WTC11 (cell line): ENCODE results near the gene TEX26.

Experiments used
- CREB1 ChIP-seq: sonication (generic); formaldehyde crosslinking; IDR thresholded peaks from 2 replicates; pipeline ENCODE4 v1.8.0; 2023; ENCODE audit warnings: mild to moderate bottlenecking, missing genetic modification reagents
- CTCF ChIP-seq: fragments of 200-600 bp; IDR thresholded peaks from 2 replicates; pipeline ENCODE4 v1.8.0; 2022; ENCODE audit warnings: antibody characterized with exemption
- ERG ChIP-seq: fragments of 250-450 bp; sonication (Bioruptor Pico); IDR thresholded peaks from 2 replicates; pipeline ENCODE4 v1.8.0; 2021; ENCODE audit warnings: mild to moderate bottlenecking
- GTF2I ChIP-seq: fragments of 250-450 bp; sonication (Bioruptor Pico); conservative IDR thresholded peaks from 2 replicates; pipeline ENCODE4 v1.4.0; 2021; ENCODE audit warnings: mild to moderate bottlenecking
- JUN ChIP-seq: sonication (generic); formaldehyde crosslinking; IDR thresholded peaks from 2 replicates; pipeline ENCODE4 v1.8.0; 2023; ENCODE audit warnings: mild to moderate bottlenecking, missing genetic modification reagents
- NR1H2 ChIP-seq: sonication (generic); formaldehyde crosslinking; IDR thresholded peaks from 2 replicates; pipeline ENCODE4 v1.9.0; 2021; ENCODE audit warnings: mild to moderate bottlenecking, moderate library complexity, missing genetic modification reagents
- NR2C2 ChIP-seq: sonication (generic); formaldehyde crosslinking; IDR thresholded peaks from 2 replicates; pipeline ENCODE4 v1.8.0; 2022; ENCODE audit warnings: mild to moderate bottlenecking, missing genetic modification reagents
- SMAD4 ChIP-seq: sonication (generic); formaldehyde crosslinking; IDR thresholded peaks from 2 replicates; pipeline ENCODE4 v1.8.0; 2022; ENCODE audit warnings: mild to moderate bottlenecking, missing genetic modification reagents
- ZNF121 ChIP-seq: sonication (generic); formaldehyde crosslinking; IDR thresholded peaks from 2 replicates; pipeline ENCODE4 v1.8.0; 2023; ENCODE audit warnings: missing genetic modification reagents
- ZNF416 ChIP-seq: fragments of 250-450 bp; sonication (Bioruptor Pico); IDR thresholded peaks from 2 replicates; pipeline ENCODE4 v1.9.0; 2021; ENCODE audit warnings: mild to moderate bottlenecking, inconsistent platforms
- ZNF512 ChIP-seq: sonication (generic); formaldehyde crosslinking; IDR thresholded peaks from 2 replicates; pipeline ENCODE4 v1.8.1; 2022; ENCODE audit warnings: missing genetic modification reagents, borderline replicate concordance
- TF ChIP-seq, protein P1 (sequence below): sonication (generic); formaldehyde crosslinking; IDR thresholded peaks from 2 replicates; pipeline ENCODE4 v1.8.1; 2023; ENCODE audit warnings: mild to moderate bottlenecking, missing genetic modification reagents
- TF ChIP-seq, protein P2 (sequence below): fragments of 250-450 bp; sonication (Bioruptor Pico); IDR thresholded peaks from 2 replicates; pipeline ENCODE4 v1.9.0; 2021; ENCODE audit warnings: mild to moderate bottlenecking, borderline replicate concordance
- TF ChIP-seq, protein P3 (sequence below): sonication (generic); formaldehyde crosslinking; IDR thresholded peaks from 2 replicates; pipeline ENCODE4 v1.8.0; 2022; ENCODE audit warnings: mild to moderate bottlenecking, missing genetic modification reagents

DNA sequence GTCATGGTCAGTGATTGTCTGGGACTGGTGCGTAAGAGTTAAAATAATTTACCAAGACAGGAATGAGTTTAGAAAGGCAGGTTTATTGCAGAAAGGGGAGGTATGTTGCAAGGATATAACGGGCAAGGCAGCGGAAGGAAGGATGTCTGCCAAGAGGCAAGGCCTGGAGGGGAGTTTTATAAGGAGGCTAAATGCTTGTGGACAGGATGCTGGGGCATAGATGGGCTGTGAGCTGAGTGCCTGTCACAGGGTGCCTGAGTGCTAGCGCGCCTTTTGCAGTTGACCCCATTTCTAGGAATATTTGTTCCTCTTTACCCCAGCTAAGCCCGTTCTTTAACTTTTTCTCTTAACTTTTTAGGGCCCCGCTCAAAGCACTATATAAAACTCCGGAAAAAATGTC is 58.7 kb downstream of the TEX26 start:
- TF ChIP-seq GTF2I = no peak
- no peak for TF ChIP-seq JUN (CRISPR knock-in tag)
- TF ChIP-seq CTCF = no peak
- TF ChIP-seq ZNF416 (CRISPR knock-in tag) = no peak
- TF ChIP-seq, protein P1, sequence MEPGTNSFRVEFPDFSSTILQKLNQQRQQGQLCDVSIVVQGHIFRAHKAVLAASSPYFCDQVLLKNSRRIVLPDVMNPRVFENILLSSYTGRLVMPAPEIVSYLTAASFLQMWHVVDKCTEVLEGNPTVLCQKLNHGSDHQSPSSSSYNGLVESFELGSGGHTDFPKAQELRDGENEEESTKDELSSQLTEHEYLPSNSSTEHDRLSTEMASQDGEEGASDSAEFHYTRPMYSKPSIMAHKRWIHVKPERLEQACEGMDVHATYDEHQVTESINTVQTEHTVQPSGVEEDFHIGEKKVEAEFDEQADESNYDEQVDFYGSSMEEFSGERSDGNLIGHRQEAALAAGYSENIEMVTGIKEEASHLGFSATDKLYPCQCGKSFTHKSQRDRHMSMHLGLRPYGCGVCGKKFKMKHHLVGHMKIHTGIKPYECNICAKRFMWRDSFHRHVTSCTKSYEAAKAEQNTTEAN (CRISPR knock-in tag) = no peak
- no peak for TF ChIP-seq ZNF512 (CRISPR knock-in tag)
- no peak for TF ChIP-seq CREB1 (CRISPR knock-in tag)
- TF ChIP-seq, protein P2, sequence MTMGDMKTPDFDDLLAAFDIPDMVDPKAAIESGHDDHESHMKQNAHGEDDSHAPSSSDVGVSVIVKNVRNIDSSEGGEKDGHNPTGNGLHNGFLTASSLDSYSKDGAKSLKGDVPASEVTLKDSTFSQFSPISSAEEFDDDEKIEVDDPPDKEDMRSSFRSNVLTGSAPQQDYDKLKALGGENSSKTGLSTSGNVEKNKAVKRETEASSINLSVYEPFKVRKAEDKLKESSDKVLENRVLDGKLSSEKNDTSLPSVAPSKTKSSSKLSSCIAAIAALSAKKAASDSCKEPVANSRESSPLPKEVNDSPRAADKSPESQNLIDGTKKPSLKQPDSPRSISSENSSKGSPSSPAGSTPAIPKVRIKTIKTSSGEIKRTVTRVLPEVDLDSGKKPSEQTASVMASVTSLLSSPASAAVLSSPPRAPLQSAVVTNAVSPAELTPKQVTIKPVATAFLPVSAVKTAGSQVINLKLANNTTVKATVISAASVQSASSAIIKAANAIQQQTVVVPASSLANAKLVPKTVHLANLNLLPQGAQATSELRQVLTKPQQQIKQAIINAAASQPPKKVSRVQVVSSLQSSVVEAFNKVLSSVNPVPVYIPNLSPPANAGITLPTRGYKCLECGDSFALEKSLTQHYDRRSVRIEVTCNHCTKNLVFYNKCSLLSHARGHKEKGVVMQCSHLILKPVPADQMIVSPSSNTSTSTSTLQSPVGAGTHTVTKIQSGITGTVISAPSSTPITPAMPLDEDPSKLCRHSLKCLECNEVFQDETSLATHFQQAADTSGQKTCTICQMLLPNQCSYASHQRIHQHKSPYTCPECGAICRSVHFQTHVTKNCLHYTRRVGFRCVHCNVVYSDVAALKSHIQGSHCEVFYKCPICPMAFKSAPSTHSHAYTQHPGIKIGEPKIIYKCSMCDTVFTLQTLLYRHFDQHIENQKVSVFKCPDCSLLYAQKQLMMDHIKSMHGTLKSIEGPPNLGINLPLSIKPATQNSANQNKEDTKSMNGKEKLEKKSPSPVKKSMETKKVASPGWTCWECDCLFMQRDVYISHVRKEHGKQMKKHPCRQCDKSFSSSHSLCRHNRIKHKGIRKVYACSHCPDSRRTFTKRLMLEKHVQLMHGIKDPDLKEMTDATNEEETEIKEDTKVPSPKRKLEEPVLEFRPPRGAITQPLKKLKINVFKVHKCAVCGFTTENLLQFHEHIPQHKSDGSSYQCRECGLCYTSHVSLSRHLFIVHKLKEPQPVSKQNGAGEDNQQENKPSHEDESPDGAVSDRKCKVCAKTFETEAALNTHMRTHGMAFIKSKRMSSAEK (CRISPR knock-in tag) = no peak
- no peak for TF ChIP-seq ZNF121
- no peak for TF ChIP-seq NR2C2 (CRISPR knock-in tag)
- TF ChIP-seq, protein P3, sequence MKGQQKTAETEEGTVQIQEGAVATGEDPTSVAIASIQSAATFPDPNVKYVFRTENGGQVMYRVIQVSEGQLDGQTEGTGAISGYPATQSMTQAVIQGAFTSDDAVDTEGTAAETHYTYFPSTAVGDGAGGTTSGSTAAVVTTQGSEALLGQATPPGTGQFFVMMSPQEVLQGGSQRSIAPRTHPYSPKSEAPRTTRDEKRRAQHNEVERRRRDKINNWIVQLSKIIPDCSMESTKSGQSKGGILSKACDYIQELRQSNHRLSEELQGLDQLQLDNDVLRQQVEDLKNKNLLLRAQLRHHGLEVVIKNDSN (CRISPR knock-in tag) = no peak
- TF ChIP-seq SMAD4 (CRISPR knock-in tag) = no peak
- no peak for TF ChIP-seq ERG (CRISPR knock-in tag)
- no peak for TF ChIP-seq NR1H2
